ENCODE results near the gene APLP1.
A peak's percentile ranks its signal among the peaks of the same experiment; 100 is the strongest.

The APLP1 gene

GRCh38 chr19:35874392-35874930, 6.1 kb downstream of the APLP1 start:
- H3K27ac ChIP-seq = no peak overlapping the region
- TF ChIP-seq CTCF (IDR thresholded peaks at IDR 0.05) = no peak
- TF ChIP-seq ZFX (IDR thresholded peaks at IDR 0.05; ENCODE audit: borderline replicate concordance) = no peak

GRCh38 chr19:35879068-35879467, 10.7 kb downstream of the APLP1 start:
- TF ChIP-seq ZFX (IDR thresholded peaks at IDR 0.05; ENCODE audit: borderline replicate concordance) (no peak), CTCF (IDR thresholded peaks at IDR 0.05) (no peak)

GRCh38 chr19:35879770-35880317, 11.5 kb downstream of the APLP1 start:
- TF ChIP-seq CTCF (IDR thresholded peaks at IDR 0.05) = no peak
- TF ChIP-seq ZFX (IDR thresholded peaks at IDR 0.05; ENCODE audit: borderline replicate concordance) = no peak
- no peak overlapping the region for H3K27ac ChIP-seq

More at GRCh38 chr19:35879068-35879467, 10.7 kb downstream of the APLP1 start:
- no peak overlapping the region for H3K27ac ChIP-seq

- TF ChIP-seq ZFX (IDR thresholded peaks at IDR 0.05; ENCODE audit: borderline replicate concordance) (no peak), CTCF (IDR thresholded peaks at IDR 0.05) (peak; percentile 54)
- H3K27ac ChIP-seq = no peak overlapping the region
Measured at GRCh38 chr19:35882114-35882832, 13.9 kb downstream of the APLP1 start.

GRCh38 chr19:35883882-35884281, 15.5 kb downstream of the APLP1 start:
- H3K27ac ChIP-seq = no peak overlapping the region
- no peak for TF ChIP-seq ZFX (IDR thresholded peaks at IDR 0.05; ENCODE audit: borderline replicate concordance)
- no peak for TF ChIP-seq CTCF (IDR thresholded peaks at IDR 0.05)

- no peak overlapping the region for H3K27ac ChIP-seq
Measured at GRCh38 chr19:35885225-35885738, 16.9 kb downstream of the APLP1 start.

More at GRCh38 chr19:35885225-35885738, 16.9 kb downstream of the APLP1 start:
- TF ChIP-seq CTCF (IDR thresholded peaks at IDR 0.05) (no peak), ZFX (IDR thresholded peaks at IDR 0.05; ENCODE audit: borderline replicate concordance) (no peak)
